Sigmoid colon (tissue), 7 donors: ENCODE results near the gene NR4A3. TPM values are rescaled to one million over a fixed set of nuclear protein-coding genes. Genes with fewer than 3 reads are reported as not detected.

Experiments used
- DNase-seq: peaks from one replicate; pipeline ENCODE4 v3.0.0-alpha.2; 2019
- H3K27ac ChIP-seq, 4 donors: fragments of 200-600 bp; sonication (generic); one replicate each; pipeline ENCODE4 v1.5.1; 2016 to 2019; ENCODE audit warnings: mild to moderate bottlenecking in 1 of 4
- H3K27me3 ChIP-seq, 3 donors: fragments of 200-600 bp; sonication (generic); one replicate each; pipeline ENCODE4 v1.5.1; 2019; ENCODE audit warnings: mild to moderate bottlenecking in 1 of 3
- H3K36me3 ChIP-seq, 4 donors: fragments of 200-600 bp; sonication (generic); one replicate each; pipeline ENCODE4 v1.5.1; 2016 to 2019
- H3K4me1 ChIP-seq, 4 donors: fragments of 200-600 bp; sonication (generic); one replicate each; pipeline ENCODE4 v1.5.1; 2017 to 2019
- H3K4me3 ChIP-seq, 4 donors: fragments of 200-600 bp; sonication (generic); one replicate each; pipeline ENCODE4 v1.5.1; 2017 to 2019; ENCODE audit warnings: mild to moderate bottlenecking in 2 of 4, moderate library complexity in 1 of 4
- H3K9me3 ChIP-seq, 4 donors: fragments of 200-600 bp in 3 of 4; sonication (generic) in 3 of 4; one replicate each; pipeline versions ENCODE4 v1.5.1 to v1.6.1; 2013 to 2019
- CTCF ChIP-seq, 4 experiments: fragments of 450-650 bp in 3 of 4; fragments of 200-600 bp in 1 of 4; IDR thresholded peaks; one replicate each; pipeline ENCODE4 v1.5.1; 2016 to 2019; ENCODE audit warnings: antibody characterized with exemption in 4 of 4, mild to moderate bottlenecking in 3 of 4, moderate library complexity in 2 of 4
- EP300 ChIP-seq, 4 donors: sonication (generic); formaldehyde crosslinking; IDR thresholded peaks; one replicate each; pipeline ENCODE4 v1.6.1; 2017; ENCODE audit warnings: antibody characterized with exemption in 4 of 4
- POLR2A ChIP-seq, 2 donors: fragments of 450-650 bp; IDR thresholded peaks; one replicate each; pipeline ENCODE4 v1.6.1; 2016; ENCODE audit warnings: antibody characterized with exemption in 2 of 2, mild to moderate bottlenecking in 2 of 2, moderate library complexity in 2 of 2
- POLR2AphosphoS5 ChIP-seq, 4 donors: sonication (generic); formaldehyde crosslinking; IDR thresholded peaks; one replicate each; pipeline ENCODE4 v1.6.1; 2017; ENCODE audit warnings: antibody characterized with exemption in 4 of 4
- WGBS, 2 donors: extraction: QIAGEN DNeasy Blood & Tissue Kit; methylation state at CpG; one replicate each; pipeline ENCODE4 v1.1.7; 2013; 5-methylcytosine and 5-hydroxymethylcytosine counted together
- intact Hi-C: fragments of 100-400 bp; cut with DNase I; formaldehyde crosslinking; loops from one replicate; pipeline ENCODE4 v1.15.1; 2023
- polyA plus RNA-seq, 3 donors: library from polyadenylated mRNA; stranded (reverse); fragments of 200-250 nt; gene quantifications; one replicate each; pipeline ENCODE4 v1.2.3, GENCODE V29; 2013
- total RNA-seq, 4 donors: library from RNA; depleted of rRNA; stranded (reverse); fragments of >200 nt; gene quantifications; one replicate each; pipeline ENCODE4 v1.1.0, GENCODE V29; 2016
- donor health status: healthy with polysubstance abuse.
- donor health status: Bipolar disorder and iron deficiency.
- donor health status: healthy.

NR4A3 gene
- total and polyA plus RNA-seq, 7 donors, result 1.1 to 6.4 (median 1.2) TPM

GRCh38 chr9:99822109-99822805 is 572 bp downstream of the NR4A3 start:
- peak overlapping the region; percentile 98 to 100 (median 98) for H3K27ac ChIP-seq
- peaks cover 0 to 8% (median 0%) of the 10 kb centered on the region in 3 donors for H3K27me3 ChIP-seq
- no peaks in the 10 kb centered on the region for H3K9me3 ChIP-seq
- peaks cover 0 to 50% (median 28%) of the 10 kb centered on the region in 4 donors for H3K4me1 ChIP-seq
- WGBS, 2 donors, result 0 to 1% methylated on average over 51 of the region's 51 CpGs
- intact Hi-C loops, result loop anchor here (2.0 to 10.0 kb wide), 6 partner anchors 85 to 1767 kb away; partner anchors contain the start of genes ALG2, ANKS6, MRPL50 and MSANTD3
- DNase-seq, result peak; percentile 75
- no peaks in the 10 kb centered on the region for H3K36me3 ChIP-seq
- TF ChIP-seq CTCF (IDR thresholded peaks at IDR 0.05), result no peak
- TF ChIP-seq EP300 (IDR thresholded peaks at IDR 0.05), result no peak
- no peak for TF ChIP-seq POLR2AphosphoS5 (IDR thresholded peaks at IDR 0.05)
- no peak for TF ChIP-seq POLR2A (IDR thresholded peaks at IDR 0.05)
- H3K4me3 ChIP-seq, result peak overlapping the region; percentile 58 to 89 (median 86)

- peak; percentile 69 for DNase-seq
Measured at GRCh38 chr9:99822806-99823591, 1.3 kb downstream of the NR4A3 start.

GRCh38 chr9:99823681-99824377 is 2.1 kb downstream of the NR4A3 start:
- Histone ChIP-seq H3K27ac (peak overlapping the region; percentile 98 to 100 (median 98)), H3K36me3 (no peaks in the 10 kb centered on the region), H3K4me3 (peak overlapping the region; percentile 58 to 89 (median 86)), H3K27me3 (peaks cover 0 to 8% (median 0%) of the 10 kb centered on the region in 3 donors), H3K4me1 (peaks cover 0 to 44% (median 22%) of the 10 kb centered on the region in 4 donors), H3K9me3 (no peaks in the 10 kb centered on the region)
- DNase-seq, result peak; percentile 79
- intact Hi-C loops, result loop anchor here (2.0 to 10.0 kb wide), 6 partner anchors 83 to 1769 kb away; partner anchors contain the start of genes ALG2, ANKS6, MRPL50 and MSANTD3
- WGBS, 2 donors, result 1% methylated on average over 47 of the region's 47 CpGs
- TF ChIP-seq CTCF (IDR thresholded peaks at IDR 0.05), result no peak
- TF ChIP-seq POLR2A (IDR thresholded peaks at IDR 0.05), result no peak
- peak in 1 of 4 donors; percentile 31 for TF ChIP-seq POLR2AphosphoS5 (IDR thresholded peaks at IDR 0.05)
- TF ChIP-seq EP300 (IDR thresholded peaks at IDR 0.05), result no peak

More at GRCh38 chr9:99822806-99823591, 1.3 kb downstream of the NR4A3 start:
- H3K27me3 ChIP-seq, result peaks cover 0 to 8% (median 0%) of the 10 kb centered on the region in 3 donors
- peak overlapping the region; percentile 98 to 100 (median 98) for H3K27ac ChIP-seq
- H3K9me3 ChIP-seq, result no peaks in the 10 kb centered on the region
- peaks cover 0 to 50% (median 28%) of the 10 kb centered on the region in 4 donors for H3K4me1 ChIP-seq
- 0 to 1% methylated on average over 40 of the region's 40 CpGs for WGBS, 2 donors
- H3K36me3 ChIP-seq, result no peaks in the 10 kb centered on the region
- TF ChIP-seq CTCF (IDR thresholded peaks at IDR 0.05) (no peak), POLR2A (IDR thresholded peaks at IDR 0.05) (no peak), POLR2AphosphoS5 (IDR thresholded peaks at IDR 0.05) (peak in 2 of 4 donors; percentile 1 to 2)
- intact Hi-C loops, result loop anchor here (2.0 to 10.0 kb wide), 6 partner anchors 84 to 1768 kb away; partner anchors contain the start of genes ALG2, ANKS6, MRPL50 and MSANTD3
- H3K4me3 ChIP-seq, result peak overlapping the region; percentile 58 to 89 (median 86)
